HepG2 (cell line): Measurements from ENCODE around the gene SNX30. TPM values are rescaled to one million over a fixed set of nuclear protein-coding genes. Genes with fewer than 3 reads are reported as not detected.

Experiments
- ATF7-NPFF ChIP-seq: sonication (generic); formaldehyde crosslinking; IDR thresholded peaks from 2 replicates; pipeline ENCODE4 v1.8.1; 2023; ENCODE audit warnings: mild to moderate bottlenecking, low read depth, missing genetic modification reagents, moderate library complexity
- DMAP1 ChIP-seq: IDR thresholded peaks from 2 replicates; pipeline ENCODE4 v1.6.1; 2016
- ERF ChIP-seq: IDR thresholded peaks from 2 replicates; pipeline ENCODE4 v1.6.1; 2018; ENCODE audit warnings: missing biosample characterization, missing genetic modification reagents
- FOXA1 ChIP-seq, 2 experiments: fragments of 450-650 bp in 1 of 2; sonication (generic) in 1 of 2; formaldehyde crosslinking in 1 of 2; IDR thresholded peaks; 2 replicates each; pipeline versions ENCODE4 v1.4.0 to v1.6.1; 2016 to 2020; ENCODE audit warnings: missing genetic modification reagents in 1 of 2
- GTF2F1 ChIP-seq: fragments of 150-350 bp; IDR thresholded peaks from 2 replicates; pipeline ENCODE4 v1.6.1; 2014; ENCODE audit warnings: low read length
- HHEX ChIP-seq: IDR thresholded peaks from 2 replicates; pipeline ENCODE4 v1.6.1; 2016; ENCODE audit warnings: control low read depth
- HNRNPLL ChIP-seq: fragments of 200-400 bp; formaldehyde crosslinking; IDR thresholded peaks from 2 replicates; pipeline ENCODE4 v1.6.1; 2017; ENCODE audit warnings: mild to moderate bottlenecking, low read depth, low read length; ENCODE audit not compliant: poor library complexity, severe bottlenecking
- NCOA5 ChIP-seq: sonication (generic); formaldehyde crosslinking; IDR thresholded peaks from 2 replicates; pipeline ENCODE4 v1.4.0; 2020; ENCODE audit warnings: missing genetic modification reagents
- PHF21A ChIP-seq: sonication (generic); formaldehyde crosslinking; IDR thresholded peaks from 2 replicates; pipeline ENCODE4 v1.5.0; 2020; ENCODE audit warnings: mild to moderate bottlenecking, missing genetic modification reagents
- RNF2 ChIP-seq: fragments of 450-650 bp; conservative IDR thresholded peaks from 2 replicates; pipeline ENCODE4 v1.6.1; 2016; ENCODE audit warnings: low read depth
- ZFP36L1 ChIP-seq: sonication (generic); formaldehyde crosslinking; IDR thresholded peaks from 2 replicates; pipeline ENCODE4 v1.8.0; 2022; ENCODE audit warnings: mild to moderate bottlenecking, missing genetic modification reagents, moderate library complexity
- ZNF224 ChIP-seq: sonication (generic); formaldehyde crosslinking; IDR thresholded peaks from 2 replicates; pipeline ENCODE4 v1.5.0; 2020; ENCODE audit warnings: mild to moderate bottlenecking, missing genetic modification reagents
- ZNF333 ChIP-seq: sonication (generic); formaldehyde crosslinking; IDR thresholded peaks from 2 replicates; pipeline ENCODE4 v1.4.0; 2020; ENCODE audit warnings: mild to moderate bottlenecking, missing genetic modification reagents, borderline replicate concordance
- ZNF337 ChIP-seq: sonication (generic); formaldehyde crosslinking; IDR thresholded peaks from 2 replicates; pipeline ENCODE4 v1.5.1; 2020; ENCODE audit warnings: missing genetic modification reagents, low read depth, mild to moderate bottlenecking, borderline replicate concordance
- ZNF564 ChIP-seq: sonication (generic); formaldehyde crosslinking; IDR thresholded peaks from 2 replicates; pipeline ENCODE4 v1.8.1; 2023; ENCODE audit warnings: mild to moderate bottlenecking, missing genetic modification reagents
- polyA plus RNA-seq, 8 experiments: library from polyadenylated mRNA; depleted of rRNA in 3 of 8; stranded (reverse) in 7 of 8; unstranded in 1 of 8; fragments of >200 nt; fragmentation: Illumina TruSeq in 4 of 8; extraction: Trizol in 4 of 8; gene quantifications; 2 replicates each; pipeline versions ENCODE4 v1.2.1 to v1.2.3, GENCODE V29; 2011 to 2016; ENCODE audit warnings: low read depth in 4 of 8, missing spikeins in 1 of 8, mixed read lengths in 1 of 8; ENCODE audit not compliant: insufficient read depth in 1 of 8
- total RNA-seq, 5 experiments: library from RNA; depleted of rRNA; stranded (reverse); fragments of >200 nt; fragmentation: Illumina TruSeq; extraction: Trizol; gene quantifications; 2 replicates each; pipeline ENCODE4 v1.2.3, GENCODE V29; 2016; ENCODE audit warnings: low read depth in 1 of 5
- TF ChIP-seq, protein P1 (sequence below): sonication (generic); formaldehyde crosslinking; IDR thresholded peaks from 2 replicates; pipeline ENCODE4 v1.4.0; 2020; ENCODE audit warnings: missing genetic modification reagents
- TF ChIP-seq, protein P2 (sequence below): sonication (generic); formaldehyde crosslinking; IDR thresholded peaks from 2 replicates; pipeline ENCODE4 v1.4.0; 2020; ENCODE audit warnings: missing genetic modification reagents
- TF ChIP-seq, protein P3 (sequence below): sonication (generic); formaldehyde crosslinking; IDR thresholded peaks from 2 replicates; pipeline ENCODE4 v1.8.1; 2023; ENCODE audit warnings: mild to moderate bottlenecking, moderate library complexity, missing genetic modification reagents
- TF ChIP-seq, protein P4 (sequence below): sonication (generic); formaldehyde crosslinking; IDR thresholded peaks from 2 replicates; pipeline ENCODE4 v1.5.0; 2020; ENCODE audit warnings: mild to moderate bottlenecking, missing genetic modification reagents

The SNX30 gene
- total and polyA plus RNA-seq, 2 of the 13 experiments (the other 11 are each of a cell fraction or from before 2014, with no cell fraction given): 4.4 to 12.4 TPM

DNA sequence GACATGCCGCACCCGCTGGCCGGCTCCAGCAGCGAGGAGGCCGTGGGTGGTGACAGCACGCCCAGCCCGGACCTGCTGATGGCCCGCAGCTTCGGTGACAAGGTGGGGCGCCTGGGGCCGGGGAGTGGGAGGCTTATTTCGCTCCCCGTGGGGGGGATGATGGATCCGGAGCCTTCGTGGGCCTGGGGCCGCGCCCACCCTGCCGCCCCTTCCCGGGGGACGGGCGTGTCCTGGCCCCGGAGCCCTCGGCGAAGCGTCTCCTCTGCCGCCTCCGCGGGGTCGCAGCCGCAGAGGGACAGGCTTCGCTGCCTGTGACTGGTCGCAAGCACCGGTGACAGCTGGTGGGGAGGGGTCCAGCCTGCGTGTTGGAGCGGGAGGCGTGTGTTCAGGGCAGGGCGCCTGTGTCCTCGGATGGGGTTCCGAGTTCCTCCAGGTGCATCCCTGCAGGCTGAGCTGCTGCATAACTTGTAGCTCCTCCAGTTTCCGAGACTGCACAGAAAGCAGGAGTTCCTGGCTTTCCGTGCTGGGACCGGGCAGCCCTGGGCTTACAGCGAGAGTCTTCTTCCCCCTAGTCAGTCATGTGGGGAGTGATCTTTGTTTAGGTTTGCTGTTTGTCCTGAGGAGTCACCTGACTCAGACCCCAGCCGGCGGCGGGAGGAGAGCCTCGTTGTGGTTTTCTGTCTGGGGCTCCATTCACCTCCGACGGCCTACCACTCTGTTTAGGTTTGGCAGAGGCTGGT lies 666 bp downstream of the SNX30 start (continued):
- TF ChIP-seq RNF2: no peak
- no peak for TF ChIP-seq NCOA5 (CRISPR knock-in tag)
- no peak; the same call in 1 of the 2 replicates for TF ChIP-seq ATF7-NPFF (CRISPR knock-in tag)
- TF ChIP-seq DMAP1 (CRISPR knock-in tag): 0 out of 2 replicates have a peak, but pooled peaks have one; percentile 36
- peak; percentile 56 for TF ChIP-seq HNRNPLL
- TF ChIP-seq ZNF337: no peak
- 0 out of 2 replicates have a peak, but pooled peaks have one; percentile 49 for TF ChIP-seq ZNF564 (CRISPR knock-in tag)
- TF ChIP-seq, protein P1, sequence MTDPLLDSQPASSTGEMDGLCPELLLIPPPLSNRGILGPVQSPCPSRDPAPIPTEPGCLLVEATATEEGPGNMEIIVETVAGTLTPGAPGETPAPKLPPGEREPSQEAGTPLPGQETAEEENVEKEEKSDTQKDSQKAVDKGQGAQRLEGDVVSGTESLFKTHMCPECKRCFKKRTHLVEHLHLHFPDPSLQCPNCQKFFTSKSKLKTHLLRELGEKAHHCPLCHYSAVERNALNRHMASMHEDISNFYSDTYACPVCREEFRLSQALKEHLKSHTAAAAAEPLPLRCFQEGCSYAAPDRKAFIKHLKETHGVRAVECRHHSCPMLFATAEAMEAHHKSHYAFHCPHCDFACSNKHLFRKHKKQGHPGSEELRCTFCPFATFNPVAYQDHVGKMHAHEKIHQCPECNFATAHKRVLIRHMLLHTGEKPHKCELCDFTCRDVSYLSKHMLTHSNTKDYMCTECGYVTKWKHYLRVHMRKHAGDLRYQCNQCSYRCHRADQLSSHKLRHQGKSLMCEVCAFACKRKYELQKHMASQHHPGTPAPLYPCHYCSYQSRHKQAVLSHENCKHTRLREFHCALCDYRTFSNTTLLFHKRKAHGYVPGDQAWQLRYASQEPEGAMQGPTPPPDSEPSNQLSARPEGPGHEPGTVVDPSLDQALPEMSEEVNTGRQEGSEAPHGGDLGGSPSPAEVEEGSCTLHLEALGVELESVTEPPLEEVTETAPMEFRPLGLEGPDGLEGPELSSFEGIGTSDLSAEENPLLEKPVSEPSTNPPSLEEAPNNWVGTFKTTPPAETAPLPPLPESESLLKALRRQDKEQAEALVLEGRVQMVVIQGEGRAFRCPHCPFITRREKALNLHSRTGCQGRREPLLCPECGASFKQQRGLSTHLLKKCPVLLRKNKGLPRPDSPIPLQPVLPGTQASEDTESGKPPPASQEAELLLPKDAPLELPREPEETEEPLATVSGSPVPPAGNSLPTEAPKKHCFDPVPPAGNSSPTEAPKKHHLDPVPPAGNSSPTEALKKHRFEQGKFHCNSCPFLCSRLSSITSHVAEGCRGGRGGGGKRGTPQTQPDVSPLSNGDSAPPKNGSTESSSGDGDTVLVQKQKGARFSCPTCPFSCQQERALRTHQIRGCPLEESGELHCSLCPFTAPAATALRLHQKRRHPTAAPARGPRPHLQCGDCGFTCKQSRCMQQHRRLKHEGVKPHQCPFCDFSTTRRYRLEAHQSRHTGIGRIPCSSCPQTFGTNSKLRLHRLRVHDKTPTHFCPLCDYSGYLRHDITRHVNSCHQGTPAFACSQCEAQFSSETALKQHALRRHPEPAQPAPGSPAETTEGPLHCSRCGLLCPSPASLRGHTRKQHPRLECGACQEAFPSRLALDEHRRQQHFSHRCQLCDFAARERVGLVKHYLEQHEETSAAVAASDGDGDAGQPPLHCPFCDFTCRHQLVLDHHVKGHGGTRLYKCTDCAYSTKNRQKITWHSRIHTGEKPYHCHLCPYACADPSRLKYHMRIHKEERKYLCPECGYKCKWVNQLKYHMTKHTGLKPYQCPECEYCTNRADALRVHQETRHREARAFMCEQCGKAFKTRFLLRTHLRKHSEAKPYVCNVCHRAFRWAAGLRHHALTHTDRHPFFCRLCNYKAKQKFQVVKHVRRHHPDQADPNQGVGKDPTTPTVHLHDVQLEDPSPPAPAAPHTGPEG (CRISPR knock-in tag): 0 out of 2 replicates have a peak, but pooled peaks have one; percentile 32
- no peak for TF ChIP-seq FOXA1 (IDR thresholded peaks at IDR 0.05)
- TF ChIP-seq FOXA1 (CRISPR knock-in tag; IDR thresholded peaks at IDR 0.05): peak; percentile 26; the same call in 1 of the 2 replicates
- TF ChIP-seq, protein P2, sequence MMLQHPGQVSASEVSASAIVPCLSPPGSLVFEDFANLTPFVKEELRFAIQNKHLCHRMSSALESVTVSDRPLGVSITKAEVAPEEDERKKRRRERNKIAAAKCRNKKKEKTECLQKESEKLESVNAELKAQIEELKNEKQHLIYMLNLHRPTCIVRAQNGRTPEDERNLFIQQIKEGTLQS (CRISPR knock-in tag): 0 out of 2 replicates have a peak, but pooled peaks have one; percentile 0
- TF ChIP-seq, protein P3, sequence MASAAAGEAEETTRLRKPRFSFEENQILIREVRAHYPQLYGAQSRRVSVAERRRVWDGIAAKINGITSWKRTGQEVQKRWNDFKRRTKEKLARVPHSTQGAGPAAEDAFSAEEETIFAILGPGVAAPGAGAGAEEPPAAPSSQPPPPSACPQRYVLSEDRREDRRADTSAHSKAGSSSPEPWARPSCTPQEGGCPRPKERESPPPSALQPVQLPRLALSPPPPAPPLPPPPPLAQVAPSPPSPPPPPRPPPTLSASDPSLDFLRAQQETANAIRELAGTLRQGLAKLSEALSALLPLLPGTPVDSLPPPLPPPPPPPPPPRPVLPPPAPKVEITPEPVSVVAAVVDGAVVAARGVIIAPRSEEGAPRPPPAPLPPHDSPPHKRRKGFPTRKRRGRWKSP (CRISPR knock-in tag): 0 out of 2 replicates have a peak, but pooled peaks have one; percentile 67
- TF ChIP-seq, protein P4, sequence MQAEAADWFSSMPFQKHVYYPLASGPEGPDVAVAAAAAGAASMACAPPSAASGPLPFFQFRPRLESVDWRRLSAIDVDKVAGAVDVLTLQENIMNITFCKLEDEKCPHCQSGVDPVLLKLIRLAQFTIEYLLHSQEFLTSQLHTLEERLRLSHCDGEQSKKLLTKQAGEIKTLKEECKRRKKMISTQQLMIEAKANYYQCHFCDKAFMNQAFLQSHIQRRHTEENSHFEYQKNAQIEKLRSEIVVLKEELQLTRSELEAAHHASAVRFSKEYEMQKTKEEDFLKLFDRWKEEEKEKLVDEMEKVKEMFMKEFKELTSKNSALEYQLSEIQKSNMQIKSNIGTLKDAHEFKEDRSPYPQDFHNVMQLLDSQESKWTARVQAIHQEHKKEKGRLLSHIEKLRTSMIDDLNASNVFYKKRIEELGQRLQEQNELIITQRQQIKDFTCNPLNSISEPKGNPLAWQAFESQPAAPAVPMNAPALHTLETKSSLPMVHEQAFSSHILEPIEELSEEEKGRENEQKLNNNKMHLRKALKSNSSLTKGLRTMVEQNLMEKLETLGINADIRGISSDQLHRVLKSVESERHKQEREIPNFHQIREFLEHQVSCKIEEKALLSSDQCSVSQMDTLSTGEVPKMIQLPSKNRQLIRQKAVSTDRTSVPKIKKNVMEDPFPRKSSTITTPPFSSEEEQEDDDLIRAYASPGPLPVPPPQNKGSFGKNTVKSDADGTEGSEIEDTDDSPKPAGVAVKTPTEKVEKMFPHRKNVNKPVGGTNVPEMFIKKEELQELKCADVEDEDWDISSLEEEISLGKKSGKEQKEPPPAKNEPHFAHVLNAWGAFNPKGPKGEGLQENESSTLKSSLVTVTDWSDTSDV: 0 out of 2 replicates have a peak, but pooled peaks have one; percentile 66
- 0 out of 2 replicates have a peak, but pooled peaks have one; percentile 60 for TF ChIP-seq PHF21A
- TF ChIP-seq HHEX (CRISPR knock-in tag): 0 out of 2 replicates have a peak, but pooled peaks have one; percentile 16
- no peak for TF ChIP-seq ZFP36L1 (CRISPR knock-in tag)
- no peak for TF ChIP-seq ERF (CRISPR knock-in tag)
- no peak for TF ChIP-seq ZNF333 (CRISPR knock-in tag)
- TF ChIP-seq ZNF224: 0 out of 2 replicates have a peak, but pooled peaks have one; percentile 63
- TF ChIP-seq GTF2F1: no peak
